ENCODE measurements around the gene TRNAU1AP. TPM values are rescaled to one million over a fixed set of nuclear protein-coding genes. Genes with fewer than 3 reads are reported as not detected.
"Not testable (repeated sequence)": the region's sequence is repeated elsewhere in the genome, so short reads cannot be mapped to it uniquely, and the experiment has no call there.

Gene TRNAU1AP
- total RNA-seq, 4 donors from 2014 or later, result 18.5 to 25.0 (median 21.8) TPM

- H3K27ac ChIP-seq, result peak overlapping the region in 3 of 4 donors; percentile 87 to 90 (median 89)
- WGBS, 2 donors (ENCODE audit: low coverage in 1 of 2), result 0% methylated on average over 1 of the region's 92 CpGs; no CpG with 5 or more reads in 1 of the 2 donors
- no peaks in the 10 kb centered on the region for H3K27me3 ChIP-seq
- ATAC-seq, result peak; percentile 96
- H3K4me1 ChIP-seq, result peaks cover 5 to 19% (median 8%) of the 10 kb centered on the region in 3 donors
- H3K4me3 ChIP-seq, result peak overlapping the region; percentile 30 to 73
- peaks cover 0 to 24% of the 10 kb centered on the region in 2 donors for H3K36me3 ChIP-seq
- TF ChIP-seq CTCF (IDR thresholded peaks at IDR 0.05), result peak; percentile 97 to 99 (median 98)
- TF ChIP-seq POLR2AphosphoS5 (IDR thresholded peaks at IDR 0.05), result peak; percentile 24
- no peak for TF ChIP-seq EP300 (IDR thresholded peaks at IDR 0.05)
- no peaks in the 10 kb centered on the region for H3K9me3 ChIP-seq
Measured at GRCh38 chr1:28518000-28518744, 34.7 kb upstream of the TRNAU1AP start.

- Histone ChIP-seq H3K36me3 (peaks cover 0 to 17% of the 10 kb centered on the region in 2 donors), H3K4me3 (peak overlapping the region; percentile 30 to 73), H3K4me1 (peaks cover 5 to 17% (median 8%) of the 10 kb centered on the region in 3 donors), H3K27me3 (no peaks in the 10 kb centered on the region), H3K9me3 (no peaks in the 10 kb centered on the region), H3K27ac (peak overlapping the region in 3 of 4 donors; percentile 87 to 90 (median 89))
- ATAC-seq, result no peak
- WGBS, 2 donors (ENCODE audit: low coverage in 1 of 2), result 15 to 23% methylated on average over 5 of the region's 21 CpGs
- TF ChIP-seq POLR2AphosphoS5 (IDR thresholded peaks at IDR 0.05) (no peak), CTCF (IDR thresholded peaks at IDR 0.05) (no peak)
Measured at GRCh38 chr1:28518745-28519341, 34.0 kb upstream of the TRNAU1AP start.

GRCh38 chr1:28519946-28520725, 32.7 kb upstream of the TRNAU1AP start:
- Histone ChIP-seq H3K36me3 (peaks cover 0 to 4% of the 10 kb centered on the region in 2 donors), H3K9me3 (no peaks in the 10 kb centered on the region), H3K27me3 (no peaks in the 10 kb centered on the region), H3K4me3 (no peak overlapping the region), H3K27ac (no peak overlapping the region), H3K4me1 (peaks cover 5 to 17% (median 8%) of the 10 kb centered on the region in 3 donors)
- WGBS, 2 donors (ENCODE audit: low coverage in 1 of 2), result 77% methylated on average over 8 of the region's 10 CpGs; no CpG with 5 or more reads in 1 of the 2 donors
- TF ChIP-seq POLR2AphosphoS5 (IDR thresholded peaks at IDR 0.05), result no peak
- no peak for TF ChIP-seq CTCF (IDR thresholded peaks at IDR 0.05)
- no peak for TF ChIP-seq EP300 (IDR thresholded peaks at IDR 0.05)
- no peak for TF ChIP-seq POLR2A (IDR thresholded peaks at IDR 0.05)
- no peak for ATAC-seq

GRCh38 chr1:28520796-28521195, 32.1 kb upstream of the TRNAU1AP start:
- H3K4me1 ChIP-seq, result peaks cover 5 to 17% (median 8%) of the 10 kb centered on the region in 3 donors
- WGBS, 2 donors (ENCODE audit: low coverage in 1 of 2), result 100% methylated on average over 1 of the region's 12 CpGs; no CpG with 5 or more reads in 1 of the 2 donors
- not testable (repeated sequence) for H3K36me3 ChIP-seq, H3K4me3 ChIP-seq, H3K27me3 ChIP-seq, H3K9me3 ChIP-seq, H3K27ac ChIP-seq, ATAC-seq

GRCh38 chr1:28521502-28522164, 31.3 kb upstream of the TRNAU1AP start:
- Histone ChIP-seq H3K36me3 (no peaks in the 10 kb centered on the region), H3K9me3 (no peaks in the 10 kb centered on the region), H3K4me3 (no peak overlapping the region), H3K27ac (no peak overlapping the region), H3K4me1 (peaks cover 5 to 17% (median 8%) of the 10 kb centered on the region in 3 donors), H3K27me3 (no peaks in the 10 kb centered on the region)
- ATAC-seq, result no peak
- TF ChIP-seq CTCF (IDR thresholded peaks at IDR 0.05) (no peak), EP300 (IDR thresholded peaks at IDR 0.05) (no peak), POLR2AphosphoS5 (IDR thresholded peaks at IDR 0.05) (no peak), POLR2A (IDR thresholded peaks at IDR 0.05) (no peak)
- WGBS, 2 donors (ENCODE audit: low coverage in 1 of 2), result 83 to 89% methylated on average over 2 to 6 of the region's 6 CpGs

GRCh38 chr1:28522537-28522936, 30.3 kb upstream of the TRNAU1AP start:
- H3K36me3 ChIP-seq, H3K27ac ChIP-seq, H3K9me3 ChIP-seq, H3K4me3 ChIP-seq, ATAC-seq, H3K27me3 ChIP-seq: not testable (repeated sequence)
- peaks cover 5 to 14% (median 8%) of the 10 kb centered on the region in 3 donors for H3K4me1 ChIP-seq
- 80 to 93% methylated on average over 5 to 8 of the region's 9 CpGs for WGBS, 2 donors (ENCODE audit: low coverage in 1 of 2)

GRCh38 chr1:28525002-28525642, 27.8 kb upstream of the TRNAU1AP start:
- not testable (repeated sequence) for H3K27me3 ChIP-seq, H3K9me3 ChIP-seq, H3K27ac ChIP-seq, H3K4me3 ChIP-seq, H3K4me1 ChIP-seq, H3K36me3 ChIP-seq, ATAC-seq
- 76 to 86% methylated on average over 7 to 8 of the region's 10 CpGs for WGBS, 2 donors (ENCODE audit: low coverage in 1 of 2)

All from gastroesophageal sphincter (tissue), 4 donors.